K562 (cell line): ENCODE measurements around the gene ROPN1L. TPM values are rescaled to one million over a fixed set of nuclear protein-coding genes. Genes with fewer than 3 reads are reported as not detected.

Experiments
- ATAC-seq: fragments of 200-7000 bp; cut with Tn5 transposase; 3 replicates; pipeline ENCODE4 v1.9.1; 2020; ENCODE audit warnings: moderate library complexity
- BruUV-seq: library from RNA; stranded (reverse); fragments of 400-500 nt; replicated peaks from 2 replicates; lab custom pipeline; 2021; lab: Mats Ljungman, UMichigan
- CTCF ChIA-PET: fragments of 300-600 bp; formaldehyde crosslinking; extraction: SDS; loops from one replicate; lab custom pipeline; 2021; ENCODE audit warnings: low intra/inter-chr PET ratio; lab: Yijun Ruan, JAX
- POLR2A ChIA-PET: fragments of 300-600, 350-650 bp; sonication (Branson Sonifier 250); formaldehyde crosslinking; extraction: SDS; loops from one replicate; lab custom pipeline; 2021; ENCODE audit warnings: antibody characterized with exemption, inconsistent platforms; lab: Yijun Ruan, JAX
- DNase-seq, 4 experiments: peaks; one replicate each; pipeline versions ENCODE4 v3.0.0 to v3.0.0-alpha.2; 2011 to 2018; ENCODE audit warnings: low spot score in 3 of 4, mixed read lengths in 3 of 4; ENCODE audit errors: extremely low read depth in 1 of 4
- FAIRE-seq: peaks from 2 replicates; lab custom pipeline; 2011; peaks lifted over from hg19 to GRCh38; lab: Jason Lieb, UNC
- H2AFZ ChIP-seq: 2 replicates; pipeline ENCODE4 v1.6.0; 2011; ENCODE audit warnings: low read depth, low read length, control low read depth, inconsistent platforms
- H3K27ac ChIP-seq: fragments of 200-600 bp; 3 replicates; pipeline ENCODE4 v1.8.0; 2011; ENCODE audit warnings: low read depth, mild to moderate bottlenecking, control low read depth, inconsistent platforms, low read length, moderate library complexity, mixed read lengths; ENCODE audit errors: extremely low read depth
- H3K27me3 ChIP-seq, 2 experiments: fragments of 300-600 bp in 1 of 2; 2 replicates in 1 of 2; 3 replicates in 1 of 2; pipeline versions ENCODE4 v1.6.0 to v1.8.0; 2011; ENCODE audit warnings: inconsistent platforms in 2 of 2, low read length in 2 of 2, mild to moderate bottlenecking in 1 of 2, mixed read lengths in 1 of 2, moderate library complexity in 1 of 2; ENCODE audit not compliant: control insufficient read depth in 2 of 2, insufficient read depth in 2 of 2
- H3K36me3 ChIP-seq: fragments of 300-600 bp; 3 replicates; pipeline ENCODE4 v1.8.0; 2011; ENCODE audit warnings: mild to moderate bottlenecking, low read length, inconsistent platforms; ENCODE audit not compliant: control insufficient read depth, insufficient read depth
- H3K4me1 ChIP-seq, 2 experiments: fragments of 200-600 bp in 1 of 2; replicated peaks in 1 of 2; 2 replicates in 1 of 2; 3 replicates in 1 of 2; pipeline versions ENCODE4 v1.5.1 to v1.8.0; 2011; ENCODE audit warnings: inconsistent platforms in 2 of 2, low read length in 2 of 2, mild to moderate bottlenecking in 1 of 2, mixed read lengths in 1 of 2, moderate library complexity in 1 of 2; ENCODE audit not compliant: control insufficient read depth in 2 of 2, insufficient read depth in 2 of 2
- H3K4me2 ChIP-seq: 2 replicates; pipeline ENCODE4 v1.6.1; 2011; ENCODE audit warnings: low read length, control low read depth, inconsistent platforms, mixed read lengths; ENCODE audit not compliant: insufficient read depth
- H3K4me3 ChIP-seq: fragments of 200-600 bp; sonication (generic), shearing (Covaris generic); 2 replicates; pipeline ENCODE4 v1.5.1; 2016; ENCODE audit warnings: control low read depth, inconsistent platforms
- H3K79me2 ChIP-seq: fragments of 200-600 bp; 3 replicates; pipeline ENCODE4 v1.8.0; 2011; ENCODE audit warnings: low read length, inconsistent platforms; ENCODE audit not compliant: control insufficient read depth, insufficient read depth
- H3K9ac ChIP-seq, 2 experiments: 2 replicates each; pipeline versions ENCODE4 v1.6.0 to v1.6.1; 2011; ENCODE audit warnings: low read depth in 2 of 2, low read length in 2 of 2, control low read depth in 1 of 2, inconsistent platforms in 1 of 2, mild to moderate bottlenecking in 1 of 2, mixed read lengths in 1 of 2; ENCODE audit not compliant: insufficient read depth in 1 of 2
- H3K9me1 ChIP-seq: one replicate; pipeline ENCODE4 v1.6.0; 2011; ENCODE audit warnings: inconsistent platforms, mild to moderate bottlenecking, low read length, moderate library complexity; ENCODE audit not compliant: control insufficient read depth, insufficient read depth
- H3K9me3 ChIP-seq: replicated peaks from 2 replicates; pipeline ENCODE4 v1.5.1; 2011; ENCODE audit warnings: low read depth, low read length, inconsistent platforms; ENCODE audit not compliant: control insufficient read depth, insufficient read depth
- H4K20me1 ChIP-seq: replicated peaks from 2 replicates; pipeline ENCODE4 v1.6.1; 2011; ENCODE audit warnings: low read length, inconsistent platforms, mixed read lengths; ENCODE audit not compliant: control insufficient read depth, insufficient read depth
- FOXK1 ChIP-seq: sonication (generic); formaldehyde crosslinking; IDR thresholded peaks from 2 replicates; pipeline ENCODE4 v1.8.0; 2022; ENCODE audit warnings: missing genetic modification reagents, mild to moderate bottlenecking, borderline replicate concordance
- GABPA ChIP-seq: fragments of 200-800 bp; sonication (Bioruptor generic); conservative IDR thresholded peaks from 2 replicates; pipeline ENCODE4 v1.6.1; 2016; ENCODE audit warnings: low read depth, missing genetic modification characterization, missing compliant biosample characterization
- KAT7 ChIP-seq: sonication (generic); formaldehyde crosslinking; IDR thresholded peaks from 2 replicates; pipeline ENCODE4 v1.8.0; 2022; ENCODE audit warnings: missing genetic modification reagents, mild to moderate bottlenecking, borderline replicate concordance
- MAFG ChIP-seq: fragments of 450-650 bp; conservative IDR thresholded peaks from 2 replicates; pipeline ENCODE4 v1.6.1; 2016; ENCODE audit warnings: missing genetic modification characterization, missing compliant biosample characterization
- MAFK ChIP-seq: IDR thresholded peaks from 2 replicates; pipeline ENCODE4 v1.6.1; 2011; ENCODE audit warnings: low read length, improper control_type of control experiment
- NFE2 ChIP-seq: IDR thresholded peaks from 2 replicates; pipeline ENCODE4 v1.6.1; 2014; ENCODE audit warnings: antibody characterized with exemption, low read depth
- RCOR1 ChIP-seq, 2 experiments: IDR thresholded peaks; 2 replicates each; pipeline ENCODE4 v1.6.1; 2012; ENCODE audit warnings: low read depth in 2 of 2, low read length in 2 of 2, borderline replicate concordance in 1 of 2, improper control_type of control experiment in 1 of 2
- WGBS: fragments of 100-300 bp; shearing (Covaris generic); methylation state at CpG from one replicate; pipeline ENCODE4 v1.1.6; 2016; ENCODE audit warnings: low coverage, mixed read lengths; ENCODE audit not compliant: insufficient coverage; ENCODE audit errors: missing lambda C conversion rate; 5-methylcytosine and 5-hydroxymethylcytosine counted together
- in situ Hi-C: fragments of 300-500 bp; cut with MboI; formaldehyde crosslinking; loops from 4 replicates; pipeline ENCODE4 v1.15.0; 2018; ENCODE audit warnings: inconsistent platforms, mixed read lengths
- intact Hi-C: fragments of 100-400 bp; cut with micrococcal nuclease; formaldehyde crosslinking; loops from 2 replicates; pipeline ENCODE4 v1.14.2; 2022
- polyA plus RNA-seq, 8 experiments: library from polyadenylated mRNA; depleted of rRNA in 4 of 8; stranded (reverse) in 5 of 8; unstranded in 3 of 8; fragments of >200 nt; fragmentation: Nextera tagmentation in 2 of 8; fragmentation: Illumina TruSeq in 1 of 8; extraction: Ambion mirVana in 2 of 8; extraction: Trizol in 1 of 8; gene quantifications; 2 replicates each; pipeline versions ENCODE4 v1.2.1 to v1.2.3, GENCODE V29; 2011 to 2014; ENCODE audit warnings: inconsistent platforms in 1 of 8, missing spikeins in 1 of 8
- total RNA-seq, 7 experiments: library from RNA; depleted of rRNA in 6 of 7; stranded (reverse); fragments of >200 nt in 6 of 7; fragmentation: Illumina TruSeq in 2 of 7; extraction: Trizol in 2 of 7; gene quantifications; 2 replicates each; pipeline versions ENCODE4 v1.2.1 to v1.2.3, GENCODE V29; 2011 to 2021; ENCODE audit warnings: low replicate concordance in 1 of 7
- TF ChIP-seq, protein P1 (sequence below): fragments of 450-650 bp; formaldehyde crosslinking; IDR thresholded peaks from 2 replicates; pipeline ENCODE4 v1.4.0; 2022; ENCODE audit warnings: missing genetic modification characterization

The ROPN1L gene
- total and polyA plus RNA-seq, 9 of the 15 experiments (the other 6 are each of a cell fraction or from before 2014, with no cell fraction given): 0.04 to 0.85 (median 0.24) TPM; not detected in 3

DNA sequence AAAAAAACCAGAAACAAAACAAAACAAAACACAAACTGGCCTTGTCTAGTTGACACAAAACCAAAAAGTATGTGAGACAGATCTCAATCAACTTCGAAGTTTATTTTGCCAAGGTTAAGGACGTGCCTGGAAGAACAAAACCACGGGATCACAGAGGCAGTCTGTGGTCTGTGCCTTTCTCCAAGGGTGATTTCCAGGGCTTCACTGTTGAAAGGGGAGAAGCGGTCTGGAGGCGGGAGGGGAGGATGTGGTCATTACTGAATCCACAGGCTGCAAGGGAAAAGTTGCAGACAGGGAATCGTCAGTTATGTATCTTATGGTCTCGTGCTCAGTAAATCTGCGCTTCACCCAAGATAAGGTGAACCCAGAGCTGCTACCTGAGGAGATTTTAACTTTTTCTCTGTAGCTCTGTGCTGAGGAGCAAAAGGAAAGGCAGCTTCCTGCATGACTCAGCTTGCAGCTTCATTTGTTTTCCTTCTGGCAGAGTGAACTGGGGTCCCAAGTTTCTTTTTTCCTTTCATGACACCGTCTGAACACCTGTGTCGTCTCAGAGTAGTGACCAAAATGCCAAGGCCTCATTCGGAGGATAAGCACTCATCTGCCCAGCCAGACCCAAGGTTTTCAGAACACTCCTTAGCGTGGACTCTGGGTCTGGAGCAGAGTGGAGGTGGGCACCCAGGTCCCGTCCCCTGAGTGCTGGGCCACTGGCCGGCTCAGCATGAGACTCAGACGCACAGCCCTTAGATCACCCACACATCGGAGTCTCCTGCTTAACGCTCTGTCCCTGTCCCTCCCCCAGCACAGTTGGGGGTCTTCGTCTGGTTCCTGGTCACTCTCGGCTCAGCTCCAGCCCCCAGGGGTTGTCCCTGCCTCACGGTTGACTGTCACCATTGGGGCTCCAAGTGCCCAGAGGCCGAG is 25.9 kb downstream of the ROPN1L start:
- WGBS: 7% methylated on average over 21 of the region's 21 CpGs
- ATAC-seq (peak; percentile 48), DNase-seq (no peak), FAIRE-seq (peak; percentile 67)
- Histone ChIP-seq H3K27me3 (peaks cover 65 to 70% of the 10 kb centered on the region in 2 experiments), H4K20me1 (peaks cover 5% of the 10 kb centered on the region; the same call in 1 of the 2 replicates), H3K36me3 (no peaks in the 10 kb centered on the region), H3K9me1 (no peaks in the 10 kb centered on the region), H3K79me2 (no peaks in the 10 kb centered on the region), H3K4me2 (no peak overlapping the region), H2AFZ (no peak overlapping the region), H3K9me3 (no peaks in the 10 kb centered on the region), H3K27ac (no peak overlapping the region), H3K4me1 (no peaks in the 10 kb centered on the region), H3K4me3 (no peak overlapping the region), H3K9ac (no peak overlapping the region)
- POLR2A ChIA-PET: interaction anchor here (0.7 to 2.3 kb wide), 5 partner anchors 14 to 210 kb away, joined by 3 to 6 read pairs (median 4); no protein-coding TSS in a partner anchor
- in situ Hi-C loops: loop anchor here (25.0 kb wide), 1 partner anchor 695 kb away; no protein-coding TSS in a partner anchor
- BruUV-seq: no TSS peak
- CTCF ChIA-PET: interaction anchor here (0.5 kb wide), 1 partner anchor 239 kb away, joined by 3 read pairs; no protein-coding TSS in a partner anchor
- peak; percentile 65 for TF ChIP-seq NFE2
- TF ChIP-seq MAFK: 0 out of 2 replicates have a peak, but pooled peaks have one; percentile 18
- TF ChIP-seq MAFG (tag): peak; percentile 39; the same call in 1 of the 2 replicates
- TF ChIP-seq KAT7 (CRISPR knock-in tag): no peak
- peak in 1 of 2 experiments; percentile 45; a peak in 1 of 4 replicates for TF ChIP-seq RCOR1 (IDR thresholded peaks at IDR 0.05; ENCODE audit: borderline replicate concordance in 1 of 2, low read depth in 2 of 2, low read length in 2 of 2)
- TF ChIP-seq, protein P1, sequence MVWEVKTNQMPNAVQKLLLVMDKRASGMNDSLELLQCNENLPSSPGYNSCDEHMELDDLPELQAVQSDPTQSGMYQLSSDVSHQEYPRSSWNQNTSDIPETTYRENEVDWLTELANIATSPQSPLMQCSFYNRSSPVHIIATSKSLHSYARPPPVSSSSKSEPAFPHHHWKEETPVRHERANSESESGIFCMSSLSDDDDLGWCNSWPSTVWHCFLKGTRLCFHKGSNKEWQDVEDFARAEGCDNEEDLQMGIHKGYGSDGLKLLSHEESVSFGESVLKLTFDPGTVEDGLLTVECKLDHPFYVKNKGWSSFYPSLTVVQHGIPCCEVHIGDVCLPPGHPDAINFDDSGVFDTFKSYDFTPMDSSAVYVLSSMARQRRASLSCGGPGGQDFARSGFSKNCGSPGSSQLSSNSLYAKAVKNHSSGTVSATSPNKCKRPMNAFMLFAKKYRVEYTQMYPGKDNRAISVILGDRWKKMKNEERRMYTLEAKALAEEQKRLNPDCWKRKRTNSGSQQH (CRISPR knock-in tag): no peak
- TF ChIP-seq GABPA (tag): peak; percentile 29; the same call in 1 of the 2 replicates
- TF ChIP-seq FOXK1 (CRISPR knock-in tag): no peak
- intact Hi-C loops: no loop called here
